HG03342 (cell line): ENCODE results near the gene SLC35B4.
"Not testable (repeated sequence)": the region's sequence is repeated elsewhere in the genome, so short reads cannot be mapped to it uniquely, and the experiment has no call there.

Experiments
- ATAC-seq: cut with Tn5 transposase; IDR thresholded peaks from one replicate; pipeline ENCODE4 v1.9.1; 2021; ENCODE audit warnings: mild to moderate bottlenecking, moderate library complexity; ENCODE audit not compliant: unreplicated experiment

The SLC35B4 gene

DNA sequence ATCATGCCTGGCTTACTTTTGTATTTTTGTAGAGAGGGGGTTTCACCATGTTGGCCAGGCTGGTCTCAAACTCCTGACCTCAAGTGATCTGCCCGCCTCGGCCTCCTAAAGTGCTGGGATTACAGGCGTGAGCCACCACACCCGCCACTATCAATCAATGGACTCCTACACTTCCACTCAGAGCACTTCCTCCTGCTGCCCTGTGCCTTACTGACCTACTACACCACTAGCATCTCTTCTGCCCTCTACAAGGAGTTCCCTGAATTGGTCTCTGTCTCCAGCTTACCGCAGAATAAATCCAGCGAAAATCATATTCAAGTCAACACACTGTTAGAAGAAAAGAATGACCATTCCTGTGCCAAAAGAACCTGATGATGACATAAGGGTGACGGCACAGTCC, 20.7 kb downstream of the SLC35B4 start:
- not testable (repeated sequence) for ATAC-seq

GRCh38 chr7:134293002-134293740, 23.6 kb downstream of the SLC35B4 start:
- ATAC-seq, result peak; percentile 100

GRCh38 chr7:134290286-134290685, 26.4 kb downstream of the SLC35B4 start:
- ATAC-seq, result no peak

GRCh38 chr7:134289841-134290240, 26.9 kb downstream of the SLC35B4 start:
- no peak for ATAC-seq

- no peak for ATAC-seq
These were observed 27.3 kb downstream of the SLC35B4 start for GRCh38 chr7:134289423-134289822.

DNA sequence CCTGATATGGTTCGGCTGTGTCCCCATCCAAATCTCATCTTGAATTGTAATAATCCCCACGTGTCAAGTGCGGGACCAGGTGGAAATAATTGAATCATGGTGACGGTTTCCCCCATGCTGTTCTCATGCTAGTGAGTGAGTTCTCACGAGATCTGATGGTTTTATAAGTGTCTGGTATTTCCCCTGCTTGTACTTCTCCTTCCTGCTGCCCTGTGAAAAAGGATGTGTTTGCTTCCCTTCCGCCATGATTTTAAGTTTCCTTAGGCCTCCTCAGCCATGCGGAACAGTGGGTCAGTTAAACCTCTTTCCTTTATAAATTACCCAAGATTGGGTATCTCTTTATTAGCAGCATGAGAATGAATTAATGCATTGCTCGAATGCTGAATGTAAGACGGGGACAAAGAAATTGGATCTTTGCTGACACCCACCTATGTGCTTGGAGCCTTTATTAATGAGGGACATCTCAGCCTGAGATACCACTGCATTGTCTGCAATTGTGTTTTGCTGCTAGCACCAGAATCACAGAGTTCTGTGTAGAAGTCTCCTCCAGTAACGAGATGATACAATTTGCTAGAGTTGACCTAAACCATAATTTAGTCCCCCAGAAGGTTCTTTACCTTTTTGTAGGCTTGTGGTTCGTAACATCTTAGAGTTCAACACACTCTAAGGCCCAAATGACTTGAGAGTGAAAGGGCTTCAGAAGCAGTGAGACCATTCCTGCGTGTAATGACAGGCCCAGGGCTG, 28.6 kb downstream of the SLC35B4 start:
- ATAC-seq, result no peak

- no peak for ATAC-seq
These were observed 31.8 kb downstream of the SLC35B4 start for GRCh38 chr7:134284952-134285351.

GRCh38 chr7:134284011-134284410, 32.7 kb downstream of the SLC35B4 start:
- ATAC-seq, result no peak

- ATAC-seq, result no peak
These were observed 36.2 kb downstream of the SLC35B4 start for GRCh38 chr7:134280508-134280907.

DNA sequence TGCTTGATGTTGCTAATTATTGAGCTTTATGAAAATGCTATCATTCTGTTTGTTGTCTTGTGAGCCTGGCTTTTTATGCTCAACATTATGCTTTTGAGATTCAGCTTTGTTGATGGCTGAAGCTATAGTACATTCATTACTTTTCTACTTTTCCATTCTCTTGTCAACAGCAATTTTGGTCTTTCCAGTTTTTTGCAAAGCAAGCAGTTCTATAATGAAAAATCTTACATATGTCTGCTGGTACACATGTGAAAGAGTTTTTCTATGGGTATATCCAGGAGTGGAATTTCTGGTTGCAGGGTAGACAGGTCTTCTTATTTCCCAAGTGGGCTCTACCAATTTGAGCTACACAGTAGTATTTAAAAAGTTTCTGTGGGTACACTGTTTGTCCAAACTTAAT, 36.8 kb downstream of the SLC35B4 start:
- ATAC-seq, result no peak

DNA sequence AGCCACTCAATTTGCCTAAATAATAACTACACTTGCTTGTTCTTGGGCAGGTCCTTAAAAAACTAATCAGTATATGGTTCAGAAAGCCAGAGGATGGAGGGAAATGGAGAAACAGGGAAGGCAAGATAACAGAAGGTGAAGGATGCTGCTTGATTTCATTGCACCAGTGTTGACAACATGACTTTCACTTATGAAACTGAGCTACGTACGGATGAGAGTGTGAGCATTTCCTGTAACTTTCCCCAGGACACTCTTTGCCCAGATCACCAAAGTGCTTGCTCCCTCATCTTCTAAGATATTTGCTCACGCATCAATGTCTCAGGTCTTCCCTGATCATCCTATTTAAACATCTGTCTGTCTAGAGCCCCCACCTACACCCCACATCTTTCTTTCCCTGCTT, 37.4 kb downstream of the SLC35B4 start:
- no peak for ATAC-seq

GRCh38 chr7:134278502-134279153, 38.1 kb downstream of the SLC35B4 start:
- no peak for ATAC-seq

GRCh38 chr7:134276951-134277350, 39.8 kb downstream of the SLC35B4 start:
- ATAC-seq, result no peak

DNA sequence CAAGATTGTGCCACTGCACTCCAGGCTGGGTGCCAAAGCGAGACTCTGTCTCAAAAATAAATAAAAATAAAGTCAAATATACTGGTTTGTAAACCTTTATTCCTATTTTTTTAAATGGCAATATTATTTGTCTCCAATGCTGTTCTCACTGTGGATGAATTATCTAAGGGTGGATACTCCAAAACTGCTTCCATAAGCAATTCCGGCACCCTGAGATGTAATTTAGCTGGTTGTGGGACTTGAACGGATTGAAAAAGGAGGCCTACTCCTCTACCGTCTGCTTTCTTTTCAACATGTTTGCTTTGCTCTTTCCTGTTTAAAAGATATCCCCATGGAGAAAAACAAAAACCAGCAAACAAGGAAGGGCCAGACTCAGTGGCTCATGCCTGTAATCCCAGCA, 54.4 kb downstream of the SLC35B4 start:
- ATAC-seq, result no peak

GRCh38 chr7:134255814-134256213, 60.9 kb downstream of the SLC35B4 start:
- no peak for ATAC-seq

GRCh38 chr7:134254311-134254710, 62.4 kb downstream of the SLC35B4 start:
- ATAC-seq, result no peak

DNA sequence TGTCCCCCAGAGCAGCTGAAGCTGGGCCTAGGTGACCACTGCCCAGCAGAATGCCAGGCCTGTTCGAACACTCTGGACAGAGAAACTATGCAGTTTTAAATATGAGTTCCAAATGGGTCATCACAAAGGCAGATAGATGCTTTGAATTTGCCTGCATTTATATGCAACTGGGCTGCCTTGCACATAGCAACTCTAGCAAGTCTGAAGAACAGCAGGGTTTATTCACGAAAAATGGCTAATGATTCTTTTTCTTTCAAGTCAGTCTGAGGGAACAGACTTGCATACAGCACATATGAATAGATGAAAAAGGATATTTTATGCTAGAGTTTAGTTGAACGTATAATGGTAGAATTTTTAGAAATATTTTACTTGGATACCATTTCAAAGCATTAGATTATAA, 68.5 kb downstream of the SLC35B4 start:
- no peak for ATAC-seq

DNA sequence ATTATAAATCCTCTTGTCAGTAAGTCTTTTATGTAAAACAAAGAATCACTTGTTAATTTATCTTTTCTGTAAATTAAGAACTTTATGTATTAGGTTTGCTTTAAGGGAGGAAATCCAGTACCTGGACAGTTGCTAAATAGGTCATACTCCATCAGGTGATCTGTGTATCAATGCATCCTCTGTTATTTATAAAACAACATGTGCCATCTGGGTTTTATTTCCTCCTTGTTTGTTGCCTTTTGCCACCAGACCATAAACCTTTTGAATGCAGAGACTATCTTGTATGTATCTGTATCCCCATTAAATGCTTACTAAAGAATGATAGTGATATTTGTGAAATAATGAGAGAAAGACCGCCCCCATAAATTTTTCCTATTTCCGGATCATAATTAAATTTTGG, 70.0 kb downstream of the SLC35B4 start:
- ATAC-seq, result no peak

GRCh38 chr7:134246347-134246746, 70.4 kb downstream of the SLC35B4 start:
- no peak for ATAC-seq

GRCh38 chr7:134245253-134245652, 71.5 kb downstream of the SLC35B4 start:
- ATAC-seq, result no peak
